Measurements from ENCODE around the gene FLRT2.

FLRT2 gene

GRCh38 chr14:85531141-85531586, 1.2 kb downstream of the FLRT2 start:
- no peak for DNase-seq

GRCh38 chr14:85531587-85532373, 1.8 kb downstream of the FLRT2 start:
- no peak for DNase-seq

- no peak for DNase-seq
Observed at GRCh38 chr14:85532374-85533022, 2.6 kb downstream of the FLRT2 start.

GRCh38 chr14:85533023-85533860, 3.3 kb downstream of the FLRT2 start:
- DNase-seq = no peak

- DNase-seq = no peak
Observed at GRCh38 chr14:85533861-85534291, 3.9 kb downstream of the FLRT2 start.

GRCh38 chr14:85534458-85535293, 4.7 kb downstream of the FLRT2 start:
- DNase-seq = no peak

GRCh38 chr14:85535321-85535720, 5.4 kb downstream of the FLRT2 start:
- no peak for DNase-seq

- no peak for DNase-seq
Observed at GRCh38 chr14:85535991-85536832, 6.3 kb downstream of the FLRT2 start.

GRCh38 chr14:85536833-85537190, 6.9 kb downstream of the FLRT2 start:
- no peak for DNase-seq

- no peak for DNase-seq
Observed at GRCh38 chr14:85537526-85537925, 7.6 kb downstream of the FLRT2 start.

- DNase-seq = no peak
Observed at GRCh38 chr14:85538636-85539035, 8.7 kb downstream of the FLRT2 start.

- no peak for DNase-seq
Observed at GRCh38 chr14:85539510-85539909, 9.6 kb downstream of the FLRT2 start.

- no peak for DNase-seq
Observed at GRCh38 chr14:85542623-85543022, 12.7 kb downstream of the FLRT2 start.

GRCh38 chr14:85545738-85546137, 15.8 kb downstream of the FLRT2 start:
- no peak for DNase-seq

- no peak for DNase-seq
Observed at GRCh38 chr14:85546390-85546789, 16.4 kb downstream of the FLRT2 start.

GRCh38 chr14:85549697-85550096, 19.8 kb downstream of the FLRT2 start:
- DNase-seq = no peak

- no peak for DNase-seq
Observed at GRCh38 chr14:85554106-85554505, 24.2 kb downstream of the FLRT2 start.

GRCh38 chr14:85556267-85556666, 26.3 kb downstream of the FLRT2 start:
- no peak for DNase-seq

- DNase-seq = no peak
Observed at GRCh38 chr14:85558505-85558904, 28.6 kb downstream of the FLRT2 start.

- DNase-seq = no peak
Observed at GRCh38 chr14:85562630-85563029, 32.7 kb downstream of the FLRT2 start.

GRCh38 chr14:85564841-85565527, 35.0 kb downstream of the FLRT2 start:
- no peak for DNase-seq

Data from activated effector memory CD4-positive, alpha-beta T cell treated with anti-CD3 and anti-CD28 coated beads, Interleukin-2, amount 50 U/mL, for 16 hours (primary cell).